Endothelial cell of umbilical vein (primary cell): ENCODE measurements around the gene P2RX2. TPM values are rescaled to one million over a fixed set of nuclear protein-coding genes. Genes with fewer than 3 reads are reported as not detected.

Source experiments
- BruUV-seq: library from RNA; stranded (reverse); fragments of 400-500 nt; replicated peaks from 2 replicates; lab custom pipeline; 2021; lab: Mats Ljungman, UMichigan
- CTCF ChIA-PET: fragments of 300-600, 350-600 bp; sonication (Branson Sonifier 250); formaldehyde crosslinking; loops from one replicate; lab custom pipeline; 2021; ENCODE audit warnings: antibody characterized with exemption, inconsistent platforms; lab: Charles Lee
- POLR2A ChIA-PET: fragments of 300-600, 350-600 bp; sonication (Branson Sonifier 250); formaldehyde crosslinking; loops from one replicate; lab custom pipeline; 2021; ENCODE audit warnings: antibody characterized with exemption, inconsistent platforms; lab: Charles Lee
- DNase-seq: peaks from one replicate; pipeline ENCODE4 v3.0.0-alpha.2; 2011; ENCODE audit warnings: low read depth, low spot score
- FAIRE-seq: peaks from 2 replicates; lab custom pipeline; 2011; peaks lifted over from hg19 to GRCh38; lab: Jason Lieb, UNC
- H2AFZ ChIP-seq: 2 replicates; pipeline ENCODE4 v1.6.0; 2012; ENCODE audit warnings: low read depth, low read length, control low read depth, inconsistent platforms
- H3K27ac ChIP-seq: 2 replicates; pipeline ENCODE4 v1.5.1; 2011; ENCODE audit warnings: low read depth, mild to moderate bottlenecking, control low read depth, low read length, moderate library complexity; ENCODE audit not compliant: insufficient read depth
- H3K27me3 ChIP-seq, 2 experiments: 2 replicates each; pipeline versions ENCODE4 v1.6.0 to v1.6.1; 2011; ENCODE audit warnings: low read length in 2 of 2, mixed read lengths in 1 of 2; ENCODE audit not compliant: control insufficient read depth in 2 of 2, insufficient read depth in 2 of 2
- H3K36me3 ChIP-seq, 2 experiments: 2 replicates in 1 of 2; 3 replicates in 1 of 2; pipeline ENCODE4 v1.5.1; 2011; ENCODE audit warnings: low read length in 2 of 2, mild to moderate bottlenecking in 1 of 2, moderate library complexity in 1 of 2; ENCODE audit not compliant: control insufficient read depth in 2 of 2, insufficient read depth in 2 of 2; ENCODE audit errors: extremely low read depth in 1 of 2
- H3K4me1 ChIP-seq: 3 replicates; pipeline ENCODE4 v1.5.1; 2011; ENCODE audit warnings: mild to moderate bottlenecking, low read length; ENCODE audit not compliant: control insufficient read depth, insufficient read depth; ENCODE audit errors: extremely low read depth
- H3K4me2 ChIP-seq: 2 replicates; pipeline ENCODE4 v1.6.1; 2011; ENCODE audit warnings: low read length, control low read depth, mixed read lengths; ENCODE audit not compliant: insufficient read depth
- H3K4me3 ChIP-seq, 3 experiments: fragments of 200-600 bp in 1 of 3; sonication (generic), shearing (Covaris generic) in 1 of 3; replicated peaks in 1 of 3; 2 replicates each; pipeline ENCODE4 v1.5.1; 2011 to 2016; ENCODE audit warnings: control low read depth in 3 of 3, low read length in 3 of 3, mild to moderate bottlenecking in 2 of 3, inconsistent platforms in 1 of 3, low read depth in 1 of 3, moderate library complexity in 1 of 3; ENCODE audit not compliant: insufficient read depth in 1 of 3
- H3K79me2 ChIP-seq: 2 replicates; pipeline ENCODE4 v1.6.0; 2012; ENCODE audit warnings: low read length, inconsistent platforms; ENCODE audit not compliant: control insufficient read depth, insufficient read depth
- H3K9ac ChIP-seq: replicated peaks from 2 replicates; pipeline ENCODE3; 2011; ENCODE audit warnings: low read length, control low read depth; ENCODE audit not compliant: insufficient read depth; ENCODE audit errors: extremely low read depth
- H3K9me1 ChIP-seq: replicated peaks from 3 replicates; pipeline ENCODE4 v1.6.0; 2011; ENCODE audit warnings: mild to moderate bottlenecking, low read length; ENCODE audit not compliant: control insufficient read depth, insufficient read depth; ENCODE audit errors: extremely low read depth
- H3K9me3 ChIP-seq: replicated peaks from 2 replicates; pipeline ENCODE4 v1.5.1; 2012; ENCODE audit warnings: low read length, inconsistent platforms; ENCODE audit not compliant: control insufficient read depth, insufficient read depth
- H4K20me1 ChIP-seq: replicated peaks from 2 replicates; pipeline ENCODE3; 2011; ENCODE audit warnings: mild to moderate bottlenecking, low read length; ENCODE audit not compliant: control insufficient read depth, insufficient read depth; ENCODE audit errors: extremely low read depth
- CTCF ChIP-seq, 2 donors: IDR thresholded peaks; 1 replicate in 1 of 2; 2 replicates in 1 of 2; pipeline ENCODE4 v1.5.1; 2011; ENCODE audit warnings: low read length in 2 of 2, mild to moderate bottlenecking in 2 of 2, moderate library complexity in 2 of 2, control low read depth in 1 of 2, inconsistent platforms in 1 of 2, low read depth in 1 of 2; ENCODE audit not compliant: insufficient read depth in 1 of 2; ENCODE audit errors: extremely low read depth in 1 of 2
- EZH2 ChIP-seq: IDR thresholded peaks from 2 replicates; pipeline ENCODE4 v1.6.1; 2012; ENCODE audit warnings: borderline replicate concordance, low read depth, mild to moderate bottlenecking, moderate library complexity, low read length, inconsistent platforms; ENCODE audit not compliant: severe bottlenecking
- FOS ChIP-seq: IDR thresholded peaks from 2 replicates; pipeline ENCODE4 v1.6.1; 2011; ENCODE audit warnings: mild to moderate bottlenecking, low read length, moderate library complexity, borderline replicate concordance; ENCODE audit not compliant: insufficient read depth
- GATA2 ChIP-seq: IDR thresholded peaks from 2 replicates; pipeline ENCODE4 v1.7.0; 2011; ENCODE audit warnings: low read depth, mild to moderate bottlenecking, moderate library complexity, mixed read lengths, low read length; ENCODE audit not compliant: insufficient read length, insufficient read depth
- JUN ChIP-seq: IDR thresholded peaks from 2 replicates; pipeline ENCODE4 v1.6.1; 2011; ENCODE audit warnings: borderline replicate concordance, low read depth; ENCODE audit not compliant: insufficient read length, insufficient read depth
- MAX ChIP-seq: IDR thresholded peaks from 2 replicates; pipeline ENCODE4 v1.6.1; 2011; ENCODE audit not compliant: insufficient read depth, insufficient read length
- MYC ChIP-seq: IDR thresholded peaks from one replicate; pipeline ENCODE4 v1.6.1; 2011; ENCODE audit warnings: mild to moderate bottlenecking, low read depth, low read length
- POLR2A ChIP-seq: IDR thresholded peaks from 2 replicates; pipeline ENCODE4 v1.6.1; 2012; ENCODE audit warnings: low read depth, mild to moderate bottlenecking, control low read depth, low read length
- POLR2AphosphoS5 ChIP-seq: IDR thresholded peaks from 2 replicates; pipeline ENCODE4 v1.6.1; 2012; ENCODE audit warnings: low read depth, mild to moderate bottlenecking, control low read depth, low read length, moderate library complexity; ENCODE audit not compliant: insufficient read depth
- dilution Hi-C: fragments of 300-500 bp; cut with MboI; formaldehyde crosslinking; loops from one replicate; pipeline ENCODE4 v1.15.0; 2019; ENCODE audit warnings: low sequenced_read_pairs; ENCODE audit not compliant: extremely low pct_ligation_motif_present
- intact Hi-C: fragments of 100-400 bp; cut with micrococcal nuclease; formaldehyde crosslinking; loops from one replicate; pipeline ENCODE4 v1.10.0; 2022
- polyA plus RNA-seq, 4 experiments: library from polyadenylated mRNA; depleted of rRNA in 3 of 4; stranded (reverse) in 3 of 4; unstranded in 1 of 4; fragments of >200 nt; gene quantifications; 2 replicates each; pipeline versions ENCODE4 v1.2.1 to v1.2.3, GENCODE V29; 2011 to 2012; ENCODE audit warnings: missing spikeins in 1 of 4
- total RNA-seq: library from RNA; stranded (reverse); gene quantifications from 2 replicates; pipeline ENCODE4 v1.2.3, GENCODE V29; 2021

Gene P2RX2
- total and polyA plus RNA-seq, 2 donors (not counting 3 experiments of a cell fraction or from before 2014, with no cell fraction given): not detected

- Histone ChIP-seq H3K9me3 (no peaks in the 10 kb centered on the region), H3K27ac (no peak overlapping the region), H3K9me1 (no peaks in the 10 kb centered on the region), H3K9ac (no peak overlapping the region), H3K36me3 (no peaks in the 10 kb centered on the region), H3K79me2 (no peaks in the 10 kb centered on the region), H2AFZ (no peak overlapping the region), H3K27me3 (peaks cover 5 to 19% of the 10 kb centered on the region in 2 experiments), H4K20me1 (no peaks in the 10 kb centered on the region), H3K4me2 (no peak overlapping the region), H3K4me3 (no peak overlapping the region), H3K4me1 (peaks cover 4% of the 10 kb centered on the region)
- TF ChIP-seq POLR2AphosphoS5 (no peak), FOS (no peak)
- intact Hi-C loops: no loop called here
- POLR2A ChIA-PET: no interaction called here
- DNase-seq (no peak), FAIRE-seq (peak; percentile 37)
- dilution Hi-C loops: no loop called here
- BruUV-seq: no TSS peak
- CTCF ChIA-PET: interaction anchor here (1.0 to 2.0 kb wide), 4 partner anchors 8 to 455 kb away, joined by 3 to 8 read pairs (median 4); no protein-coding TSS in a partner anchor
Measured at GRCh38 chr12:132608231-132609171, 10.1 kb upstream of the P2RX2 start.

GRCh38 chr12:132610051-132610759 is 8.4 kb upstream of the P2RX2 start, which contains the start of gene LRCOL1:
Gene LRCOL1, minus strand, starts transcription at chr12:132610582. Its CDS starts 4,331 bp downstream, at chr12:132606251.
- DNase-seq: peak; percentile 55
- Histone ChIP-seq H3K4me1 (no peaks in the 10 kb centered on the region), H3K9me1 (no peaks in the 10 kb centered on the region), H3K27ac (no peak within 1 kb of the TSS), H3K79me2 (no peaks in the 10 kb centered on the region), H3K4me3 (peak within 1 kb of the TSS in 1 of 3 experiments; percentile 23), H2AFZ (peak within 1 kb of the TSS; percentile 42), H3K9me3 (no peaks in the 10 kb centered on the region), H4K20me1 (no peaks in the 10 kb centered on the region), H3K27me3 (peaks cover 3 to 5% of the 10 kb centered on the region in 2 experiments), H3K36me3 (no peaks in the 10 kb centered on the region), H3K9ac (no peak within 1 kb of the TSS), H3K4me2 (peak within 1 kb of the TSS; percentile 26)
- ChIA-PET POLR2A (no interaction called here), CTCF (interaction anchor here (0.6 to 2.0 kb wide), 5 partner anchors 8 to 49 kb away, joined by 3 to 8 read pairs (median 4); no protein-coding TSS in a partner anchor)
- TF ChIP-seq MYC: no peak
- TF ChIP-seq EZH2: no peak
- TF ChIP-seq POLR2A: no peak
- no peak for TF ChIP-seq POLR2AphosphoS5
- no peak for TF ChIP-seq FOS
- TF ChIP-seq JUN: no peak
- TF ChIP-seq GATA2: no peak
- TF ChIP-seq CTCF (IDR thresholded peaks at IDR 0.05; ENCODE audit: extremely low read depth in 1 of 2, insufficient read depth in 1 of 2, low read depth in 1 of 2, low read length in 2 of 2): no peak
- no peak for TF ChIP-seq MAX
- FAIRE-seq: no peak
- no TSS peak for BruUV-seq
- intact Hi-C loops (no loop called here), dilution Hi-C loops (no loop called here)
